IMR-90 (cell line): ENCODE results near the gene SLC39A6.

ENCODE experiments used
- CEBPB ChIP-seq: IDR thresholded peaks from 2 replicates; pipeline ENCODE4 v1.6.1; 2012; ENCODE audit warnings: low read depth, low read length, improper control_type of control experiment
- MAFK ChIP-seq: IDR thresholded peaks from 2 replicates; pipeline ENCODE4 v1.6.1; 2012; ENCODE audit warnings: low read depth, low read length, improper control_type of control experiment
- MAZ ChIP-seq: IDR thresholded peaks from 2 replicates; pipeline ENCODE4 v1.6.1; 2012; ENCODE audit warnings: low read depth, mild to moderate bottlenecking, low read length, improper control_type of control experiment, moderate library complexity, borderline replicate concordance
- MXI1 ChIP-seq: IDR thresholded peaks from 2 replicates; pipeline ENCODE4 v1.6.1; 2012; ENCODE audit warnings: low read depth, mild to moderate bottlenecking, low read length, moderate library complexity, borderline replicate concordance
- POLR2A ChIP-seq: IDR thresholded peaks from 2 replicates; pipeline ENCODE4 v1.6.1; 2012; ENCODE audit warnings: mild to moderate bottlenecking, low read depth, low read length
- RAD21 ChIP-seq: IDR thresholded peaks from 2 replicates; pipeline ENCODE4 v1.6.1; 2012; ENCODE audit warnings: low read length, improper control_type of control experiment
- RCOR1 ChIP-seq: IDR thresholded peaks from 2 replicates; pipeline ENCODE4 v1.6.1; 2012; ENCODE audit warnings: mild to moderate bottlenecking, low read length, improper control_type of control experiment; ENCODE audit not compliant: insufficient replicate concordance
- RFX5 ChIP-seq: IDR thresholded peaks from 2 replicates; pipeline ENCODE4 v1.8.0; 2012; ENCODE audit warnings: low read depth, mild to moderate bottlenecking, low read length, moderate library complexity
- TF ChIP-seq, protein P1 (sequence below): conservative IDR thresholded peaks from 2 replicates; pipeline ENCODE4 v1.5.1; 2012; ENCODE audit warnings: mild to moderate bottlenecking, low read depth, low read length, improper control_type of control experiment

DNA sequence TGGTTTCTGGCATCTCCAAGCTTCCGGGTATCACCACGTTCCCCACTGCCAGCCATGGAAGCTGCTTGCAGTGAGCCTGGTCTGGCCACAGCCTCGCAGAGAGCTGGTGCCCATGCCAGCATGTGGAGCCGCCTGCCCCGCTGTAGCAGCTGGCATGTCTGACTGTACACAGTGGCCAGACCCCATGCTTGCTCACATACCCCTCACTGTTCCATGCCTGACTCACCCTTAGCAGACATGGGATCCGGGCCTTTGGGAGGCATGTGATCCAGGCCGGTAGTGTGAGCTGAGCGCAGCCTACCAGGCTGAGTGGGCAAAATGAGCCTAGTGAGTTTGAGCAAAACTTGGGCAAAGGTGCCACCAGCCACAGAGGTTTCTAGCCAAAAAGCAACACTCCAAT lies 43.0 kb downstream of the SLC39A6 start:
- TF ChIP-seq, protein P1, sequence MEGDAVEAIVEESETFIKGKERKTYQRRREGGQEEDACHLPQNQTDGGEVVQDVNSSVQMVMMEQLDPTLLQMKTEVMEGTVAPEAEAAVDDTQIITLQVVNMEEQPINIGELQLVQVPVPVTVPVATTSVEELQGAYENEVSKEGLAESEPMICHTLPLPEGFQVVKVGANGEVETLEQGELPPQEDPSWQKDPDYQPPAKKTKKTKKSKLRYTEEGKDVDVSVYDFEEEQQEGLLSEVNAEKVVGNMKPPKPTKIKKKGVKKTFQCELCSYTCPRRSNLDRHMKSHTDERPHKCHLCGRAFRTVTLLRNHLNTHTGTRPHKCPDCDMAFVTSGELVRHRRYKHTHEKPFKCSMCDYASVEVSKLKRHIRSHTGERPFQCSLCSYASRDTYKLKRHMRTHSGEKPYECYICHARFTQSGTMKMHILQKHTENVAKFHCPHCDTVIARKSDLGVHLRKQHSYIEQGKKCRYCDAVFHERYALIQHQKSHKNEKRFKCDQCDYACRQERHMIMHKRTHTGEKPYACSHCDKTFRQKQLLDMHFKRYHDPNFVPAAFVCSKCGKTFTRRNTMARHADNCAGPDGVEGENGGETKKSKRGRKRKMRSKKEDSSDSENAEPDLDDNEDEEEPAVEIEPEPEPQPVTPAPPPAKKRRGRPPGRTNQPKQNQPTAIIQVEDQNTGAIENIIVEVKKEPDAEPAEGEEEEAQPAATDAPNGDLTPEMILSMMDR = no peak
- TF ChIP-seq POLR2A (no peak), RFX5 (no peak), MXI1 (no peak), MAFK (no peak), RCOR1 (no peak), CEBPB (no peak), MAZ (no peak), RAD21 (no peak)
